NCI-H1930 (cell line): ENCODE measurements around the gene ZFP1.
A peak's percentile ranks its signal among the peaks of the same experiment; 100 is the strongest.
"Not testable (repeated sequence)": the region's sequence is repeated elsewhere in the genome, so short reads cannot be mapped to it uniquely, and the experiment has no call there.

Experiments used
- DNase-seq, 2 experiments: peaks; one replicate each; lab custom pipeline; 2025; lab: John Stamatoyannopoulos, UW

Gene ZFP1

GRCh38 chr16:75113541-75114121 is 34.7 kb upstream of the ZFP1 start:
- no peak for DNase-seq

GRCh38 chr16:75114179-75114945 is 34.0 kb upstream of the ZFP1 start:
- no peak for DNase-seq

- DNase-seq: no peak
These were observed 33.1 kb upstream of the ZFP1 start for GRCh38 chr16:75114946-75115825.

- no peak for DNase-seq
These were observed 32.0 kb upstream of the ZFP1 start, which contains the start of gene LDHD for GRCh38 chr16:75116081-75116910. TSS of gene LDHD (minus strand) at chr16:75116780. CDS start at chr16:75116720, 60 bp downstream.

GRCh38 chr16:75116911-75117245 is 31.4 kb upstream of the ZFP1 start:
- DNase-seq: no peak

GRCh38 chr16:75118943-75119539 is 29.3 kb upstream of the ZFP1 start:
- no peak for DNase-seq

- DNase-seq: no peak
These were observed 28.1 kb upstream of the ZFP1 start for GRCh38 chr16:75120253-75120652.

GRCh38 chr16:75121949-75122568 is 26.3 kb upstream of the ZFP1 start:
- DNase-seq: no peak

GRCh38 chr16:75122609-75123008 is 25.7 kb upstream of the ZFP1 start:
- DNase-seq: no peak

GRCh38 chr16:75127713-75128415 is 20.5 kb upstream of the ZFP1 start:
- DNase-seq: no peak

GRCh38 chr16:75129421-75130149 is 18.7 kb upstream of the ZFP1 start:
- not testable (repeated sequence) for DNase-seq

- peak in 1 of 2 experiments; percentile 2 for DNase-seq
These were observed 18.1 kb upstream of the ZFP1 start for GRCh38 chr16:75130150-75130771.

- no peak for DNase-seq
These were observed 17.2 kb upstream of the ZFP1 start for GRCh38 chr16:75131081-75131480.

GRCh38 chr16:75138233-75138632 is 10.1 kb upstream of the ZFP1 start:
- DNase-seq: no peak

- no peak for DNase-seq
These were observed 9.7 kb upstream of the ZFP1 start for GRCh38 chr16:75138636-75139035.

- DNase-seq: no peak
These were observed 8.8 kb upstream of the ZFP1 start for GRCh38 chr16:75139498-75139897.

- no peak for DNase-seq
These were observed 4.4 kb upstream of the ZFP1 start for GRCh38 chr16:75143941-75144340.

GRCh38 chr16:75147968-75148310 is 385 bp upstream of the ZFP1 start:
- DNase-seq: no peak

- no peak for DNase-seq
These were observed 3.5 kb downstream of the ZFP1 start for GRCh38 chr16:75151798-75152197.
